Naive thymus-derived CD4-positive, alpha-beta T cell (primary cell): ENCODE measurements around the gene ULK4. TPM values are rescaled to one million over a fixed set of nuclear protein-coding genes. Genes with fewer than 3 reads are reported as not detected.
"Not testable (repeated sequence)": the region's sequence is repeated elsewhere in the genome, so short reads cannot be mapped to it uniquely, and the experiment has no call there.

ENCODE experiments used
- ATAC-seq: fragments of 150-1000 bp; cut with Tn5 transposase; 2 replicates; pipeline ENCODE4 v1.10.0; 2021; ENCODE audit warnings: mild to moderate bottlenecking, moderate library complexity
- CTCF ChIA-PET: fragments of 350-600 bp; sonication (Branson Sonifier 250); formaldehyde crosslinking; loops from one replicate; lab custom pipeline; 2021; ENCODE audit warnings: antibody characterized with exemption; lab: Charles Lee
- POLR2A ChIA-PET: fragments of 350-600 bp; sonication (Branson Sonifier 250); formaldehyde crosslinking; loops from one replicate; lab custom pipeline; 2021; ENCODE audit warnings: antibody characterized with exemption, inconsistent platforms; lab: Charles Lee
- DNase-seq, 9 donors: peaks; one replicate each; pipeline versions ENCODE4 v3.0.0 to v3.0.0-alpha.2; 2020 to 2022; ENCODE audit warnings: mixed read lengths in 1 of 9
- H3K27ac ChIP-seq: one replicate; pipeline ENCODE4 v1.7.0; 2013; ENCODE audit warnings: mild to moderate bottlenecking, low read depth, low read length, moderate library complexity
- H3K27me3 ChIP-seq, 2 donors: one replicate each; pipeline ENCODE4 v1.7.0; 2013; ENCODE audit warnings: low read length in 2 of 2, mild to moderate bottlenecking in 2 of 2, moderate library complexity in 2 of 2; ENCODE audit not compliant: control insufficient read depth in 2 of 2, insufficient read depth in 2 of 2
- H3K36me3 ChIP-seq, 3 experiments: 1 replicate in 2 of 3; 2 replicates in 1 of 3; pipeline ENCODE4 v1.7.0; 2013; ENCODE audit warnings: low read length in 3 of 3, mild to moderate bottlenecking in 3 of 3, moderate library complexity in 1 of 3; ENCODE audit not compliant: insufficient read depth in 3 of 3, control insufficient read depth in 2 of 3
- H3K4me1 ChIP-seq, 2 donors: one replicate each; pipeline ENCODE4 v1.7.0; 2013; ENCODE audit warnings: low read length in 2 of 2, mild to moderate bottlenecking in 2 of 2, moderate library complexity in 1 of 2; ENCODE audit not compliant: control insufficient read depth in 2 of 2, insufficient read depth in 2 of 2
- H3K4me3 ChIP-seq: 2 replicates; pipeline ENCODE4 v1.7.0; 2013; ENCODE audit warnings: mild to moderate bottlenecking, low read length
- H3K9me3 ChIP-seq, 3 experiments: 1 replicate in 2 of 3; 2 replicates in 1 of 3; pipeline ENCODE4 v1.7.0; 2013; ENCODE audit warnings: low read length in 3 of 3; ENCODE audit not compliant: control insufficient read depth in 2 of 3
- H3K27ac Mint-ChIP-seq, 9 donors: one replicate each; pipeline ENCODE4 v1.8.0; 2020 to 2022; ENCODE audit warnings: mixed read lengths in 9 of 9, mild to moderate bottlenecking in 8 of 9, moderate library complexity in 5 of 9, inconsistent platforms in 2 of 9
- H3K27me3 Mint-ChIP-seq, 5 donors: one replicate each; pipeline ENCODE4 v1.8.0; 2021 to 2022; ENCODE audit warnings: mixed read lengths in 5 of 5, mild to moderate bottlenecking in 1 of 5
- H3K36me3 Mint-ChIP-seq, 5 donors: one replicate each; pipeline ENCODE4 v1.8.0; 2020 to 2022; ENCODE audit warnings: mixed read lengths in 5 of 5, mild to moderate bottlenecking in 3 of 5, inconsistent platforms in 1 of 5
- H3K4me1 Mint-ChIP-seq, 7 donors: one replicate each; pipeline ENCODE4 v1.8.0; 2020 to 2022; ENCODE audit warnings: mixed read lengths in 7 of 7, mild to moderate bottlenecking in 3 of 7, inconsistent platforms in 1 of 7
- H3K4me3 Mint-ChIP-seq, 10 donors: one replicate each; pipeline ENCODE4 v1.8.0; 2020 to 2022; ENCODE audit warnings: mild to moderate bottlenecking in 10 of 10, mixed read lengths in 10 of 10, moderate library complexity in 6 of 10, inconsistent platforms in 2 of 10
- H3K9me3 Mint-ChIP-seq, 11 donors: one replicate each; pipeline ENCODE4 v1.8.0; 2020 to 2022; ENCODE audit warnings: mixed read lengths in 11 of 11, mild to moderate bottlenecking in 4 of 11, inconsistent platforms in 1 of 11, moderate library complexity in 1 of 11
- intact Hi-C, 2 donors: fragments of 100-400 bp; cut with micrococcal nuclease; formaldehyde crosslinking; loops; one replicate each; pipeline ENCODE4 v1.15.1; 2023
- polyA plus RNA-seq, 2 donors: library from polyadenylated mRNA; unstranded; fragments of 300-500 nt; fragmentation: Illumina TruSeq; gene quantifications; one replicate each; pipeline ENCODE4 v1.2.3, GENCODE V29; 2021
- total RNA-seq, 6 experiments: library from RNA in 5 of 6; stranded (reverse) in 5 of 6; gene quantifications; 1 replicate in 5 of 6; 2 replicates in 1 of 6; pipeline ENCODE4 v1.2.3 and lab custom pipeline; 2021 to 2026

ULK4 gene
- total and polyA plus RNA-seq, 7 experiments from 2014 or later = 6.6 to 22.3 (median 18.9) TPM

DNA sequence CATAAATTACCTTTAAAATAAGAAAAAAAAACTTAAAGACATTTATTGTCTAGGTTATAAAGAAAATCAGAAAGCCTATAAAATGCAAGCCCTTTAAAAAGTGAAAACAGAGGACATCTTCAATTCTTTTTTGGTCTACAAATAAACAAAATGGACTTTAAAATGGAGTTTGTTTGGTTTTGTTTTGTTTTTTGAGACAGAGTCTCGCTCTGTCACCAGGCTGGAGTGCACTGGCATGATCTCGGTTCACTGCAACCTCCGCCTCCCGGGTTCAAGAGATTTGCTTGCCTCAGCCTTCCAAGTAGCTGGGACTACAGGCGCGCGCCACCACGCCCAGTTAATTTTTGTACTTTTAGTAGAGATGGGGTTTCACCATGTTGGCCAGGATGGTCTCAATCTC, 252.7 kb downstream of the ULK4 start:
- CTCF ChIA-PET, H3K4me1 Mint-ChIP-seq, H3K27me3 ChIP-seq, H3K4me3 ChIP-seq, H3K4me1 ChIP-seq, ATAC-seq, H3K27me3 Mint-ChIP-seq, H3K9me3 ChIP-seq, intact Hi-C loops, H3K4me3 Mint-ChIP-seq, H3K27ac ChIP-seq, POLR2A ChIA-PET, DNase-seq, H3K9me3 Mint-ChIP-seq, H3K27ac Mint-ChIP-seq, H3K36me3 ChIP-seq: not testable (repeated sequence)
- H3K36me3 Mint-ChIP-seq = peaks cover 0 to 47% (median 16%) of the 10 kb centered on the region in 5 donors

DNA sequence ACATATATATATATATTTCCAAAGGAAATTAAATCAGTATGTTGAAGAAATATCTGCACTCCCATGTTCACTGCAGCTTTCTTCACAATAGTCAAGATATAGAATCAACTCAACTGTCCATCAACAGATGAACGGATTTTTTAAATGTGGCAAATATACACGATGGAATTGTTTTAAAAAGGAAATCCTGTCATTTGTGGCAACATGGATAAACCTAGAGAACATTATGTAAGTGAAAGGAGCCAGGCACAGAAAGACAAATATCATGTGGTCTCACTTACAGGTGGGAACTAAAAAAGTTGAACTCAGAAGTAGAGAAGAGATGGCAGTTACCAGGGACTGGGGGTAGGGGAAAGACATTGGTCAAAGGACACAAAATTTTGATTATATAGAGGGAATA, 253.7 kb downstream of the ULK4 start:
- Histone ChIP-seq H3K4me1 (no peaks in the 10 kb centered on the region), H3K4me3 (no peak overlapping the region), H3K27ac (no peak overlapping the region), H3K27me3 (no peaks in the 10 kb centered on the region), H3K9me3 (no peaks in the 10 kb centered on the region), H3K36me3 (no peaks in the 10 kb centered on the region)
- Mint-ChIP-seq H3K27me3 (no peaks in the 10 kb centered on the region), H3K27ac (no peak overlapping the region), H3K4me3 (no peak overlapping the region), H3K9me3 (no peaks in the 10 kb centered on the region), H3K36me3 (peaks cover 0 to 39% (median 16%) of the 10 kb centered on the region in 5 donors), H3K4me1 (peaks cover 0 to 1% (median 0%) of the 10 kb centered on the region in 7 donors)
- DNase-seq (no peak), ATAC-seq (no peak)
- ChIA-PET POLR2A (no interaction called here), CTCF (no interaction called here)
- intact Hi-C loops = no loop called here

DNA sequence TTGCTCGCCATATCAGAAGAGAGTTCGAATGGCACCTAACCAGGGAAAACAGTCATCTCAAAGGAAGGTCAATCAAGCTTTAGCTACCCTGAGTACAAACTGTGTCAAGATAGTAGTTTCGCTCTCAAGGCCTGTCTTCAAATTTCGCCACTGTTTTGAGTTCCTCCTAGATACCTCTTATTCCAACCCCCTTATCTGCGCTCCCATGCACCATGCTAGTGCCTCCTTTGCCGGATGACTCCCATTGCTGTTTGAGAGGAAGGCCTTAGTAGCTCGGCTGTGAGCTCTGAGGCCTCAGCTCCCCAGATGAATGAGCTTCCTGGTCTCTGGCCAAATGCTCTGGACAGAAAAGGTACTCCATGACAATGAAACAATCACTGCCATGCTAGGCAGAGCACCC, 256.0 kb downstream of the ULK4 start:
- no peak overlapping the region for H3K4me3 Mint-ChIP-seq
- intact Hi-C loops = no loop called here
- DNase-seq = no peak
- H3K36me3 Mint-ChIP-seq = peaks cover 0 to 41% (median 21%) of the 10 kb centered on the region in 5 donors
- Histone ChIP-seq H3K4me1 (no peaks in the 10 kb centered on the region), H3K27me3 (no peaks in the 10 kb centered on the region), H3K27ac (no peak overlapping the region), H3K9me3 (no peaks in the 10 kb centered on the region), H3K36me3 (no peaks in the 10 kb centered on the region), H3K4me3 (no peak overlapping the region)
- H3K9me3 Mint-ChIP-seq = no peaks in the 10 kb centered on the region
- ChIA-PET POLR2A (no interaction called here), CTCF (no interaction called here)
- no peak overlapping the region for H3K27ac Mint-ChIP-seq
- no peaks in the 10 kb centered on the region for H3K27me3 Mint-ChIP-seq
- no peak for ATAC-seq
- H3K4me1 Mint-ChIP-seq = peaks cover 0 to 1% (median 0%) of the 10 kb centered on the region in 7 donors

DNA sequence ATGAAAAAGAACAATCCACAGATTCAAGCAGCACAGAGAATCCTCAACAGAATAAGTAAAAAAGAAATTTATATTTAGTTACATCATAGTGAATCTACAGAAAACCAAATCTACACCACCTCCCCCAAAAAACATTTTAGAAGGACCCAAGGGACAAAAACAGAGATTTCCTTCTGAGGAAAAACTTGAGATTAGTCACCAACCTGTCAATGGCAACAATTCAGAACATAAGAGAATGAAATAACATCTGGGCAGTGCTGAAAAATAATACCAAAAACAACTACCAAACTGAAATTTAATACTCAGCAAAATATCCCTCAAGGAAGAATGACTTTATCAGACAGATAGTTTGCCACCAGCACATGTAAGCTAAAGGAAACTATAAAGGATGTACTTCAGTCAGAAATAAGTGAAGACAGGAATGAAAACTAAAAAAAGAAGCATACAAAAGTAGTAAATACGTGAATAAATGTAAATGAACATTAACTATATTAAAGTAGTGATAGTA, 260.7 kb downstream of the ULK4 start:
- intact Hi-C loops = no loop called here
- H3K9me3 Mint-ChIP-seq = no peaks in the 10 kb centered on the region
- no peak overlapping the region for H3K4me3 Mint-ChIP-seq
- no peaks in the 10 kb centered on the region for H3K4me1 ChIP-seq
- no peaks in the 10 kb centered on the region for H3K4me1 Mint-ChIP-seq
- H3K4me3 ChIP-seq = no peak overlapping the region
- H3K27me3 Mint-ChIP-seq = no peaks in the 10 kb centered on the region
- no peaks in the 10 kb centered on the region for H3K27me3 ChIP-seq
- H3K36me3 Mint-ChIP-seq = peaks cover 1 to 39% (median 23%) of the 10 kb centered on the region in 5 donors
- H3K36me3 ChIP-seq = no peaks in the 10 kb centered on the region
- H3K9me3 ChIP-seq = no peaks in the 10 kb centered on the region
- ATAC-seq = no peak
- ChIA-PET POLR2A (no interaction called here), CTCF (no interaction called here)
- no peak overlapping the region for H3K27ac ChIP-seq
- no peak overlapping the region for H3K27ac Mint-ChIP-seq
- DNase-seq = no peak

DNA sequence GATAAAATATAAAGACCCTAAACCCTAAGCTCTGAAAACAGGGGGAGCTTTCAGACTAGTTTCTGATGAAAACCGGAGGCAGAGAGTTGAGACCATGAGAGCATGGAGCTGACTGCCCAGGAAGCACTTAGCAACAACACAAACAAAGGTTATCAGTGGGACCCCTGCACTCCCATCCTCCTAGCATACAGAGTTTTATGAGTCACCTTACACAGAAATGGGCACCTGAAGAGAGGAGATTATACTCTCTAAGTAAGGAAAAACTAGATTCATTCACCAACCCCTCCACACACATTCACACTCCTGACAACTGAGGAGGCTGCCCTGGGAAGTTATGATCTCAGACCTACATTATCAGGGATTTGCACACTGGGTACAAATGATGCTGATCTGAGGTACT, 261.7 kb downstream of the ULK4 start:
- H3K27me3 Mint-ChIP-seq = no peaks in the 10 kb centered on the region
- H3K27ac ChIP-seq = no peak overlapping the region

DNA sequence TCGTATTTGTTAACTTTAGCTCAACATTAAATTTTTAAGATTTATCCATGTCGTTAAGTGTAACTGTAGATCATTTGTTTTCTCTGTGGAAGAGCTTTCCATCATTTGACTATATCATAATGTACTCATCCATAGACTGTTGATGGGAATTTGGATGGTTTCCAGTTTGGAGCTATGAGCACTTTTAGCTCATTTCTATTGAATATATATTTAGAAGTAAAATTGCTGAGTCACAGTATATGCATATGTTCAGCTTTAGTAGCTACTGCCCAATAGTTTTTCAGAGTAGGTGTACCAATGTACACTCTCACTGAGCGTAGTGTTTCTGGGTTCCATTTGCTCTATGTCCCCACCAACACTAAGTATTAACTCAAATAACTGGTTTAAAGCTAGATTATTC, 263.0 kb downstream of the ULK4 start:
- ChIA-PET POLR2A (no interaction called here), CTCF (no interaction called here)
- H3K4me1 ChIP-seq = no peaks in the 10 kb centered on the region
- no peak overlapping the region for H3K27ac ChIP-seq
- no peak overlapping the region for H3K4me3 Mint-ChIP-seq
- H3K4me3 ChIP-seq = no peak overlapping the region
- no peaks in the 10 kb centered on the region for H3K36me3 ChIP-seq
- H3K27me3 Mint-ChIP-seq = no peaks in the 10 kb centered on the region
- H3K27me3 ChIP-seq = no peaks in the 10 kb centered on the region
- H3K36me3 Mint-ChIP-seq = peaks cover 1 to 45% (median 26%) of the 10 kb centered on the region in 5 donors
- H3K4me1 Mint-ChIP-seq = no peaks in the 10 kb centered on the region
- DNase-seq (no peak), ATAC-seq (no peak)
- intact Hi-C loops = loop anchor here in 1 of 2 donors (10.0 kb wide), 1 partner anchor 396 kb away; the partner anchor contains the start of gene TRAK1
- no peaks in the 10 kb centered on the region for H3K9me3 Mint-ChIP-seq
- H3K9me3 ChIP-seq = no peaks in the 10 kb centered on the region
- H3K27ac Mint-ChIP-seq = no peak overlapping the region

More for the DNA sequence above, 261.7 kb downstream of the ULK4 start:
- H3K4me3 ChIP-seq = no peak overlapping the region
- DNase-seq (no peak), ATAC-seq (no peak)
- ChIA-PET POLR2A (no interaction called here), CTCF (no interaction called here)
- H3K4me3 Mint-ChIP-seq = no peak overlapping the region
- no peaks in the 10 kb centered on the region for H3K4me1 ChIP-seq
- peaks cover 1 to 42% (median 23%) of the 10 kb centered on the region in 5 donors for H3K36me3 Mint-ChIP-seq
- H3K9me3 Mint-ChIP-seq = no peaks in the 10 kb centered on the region
- no peaks in the 10 kb centered on the region for H3K4me1 Mint-ChIP-seq
- no peaks in the 10 kb centered on the region for H3K9me3 ChIP-seq
- H3K36me3 ChIP-seq = no peaks in the 10 kb centered on the region
- intact Hi-C loops = no loop called here
- H3K27me3 ChIP-seq = no peaks in the 10 kb centered on the region
- no peak overlapping the region for H3K27ac Mint-ChIP-seq

DNA sequence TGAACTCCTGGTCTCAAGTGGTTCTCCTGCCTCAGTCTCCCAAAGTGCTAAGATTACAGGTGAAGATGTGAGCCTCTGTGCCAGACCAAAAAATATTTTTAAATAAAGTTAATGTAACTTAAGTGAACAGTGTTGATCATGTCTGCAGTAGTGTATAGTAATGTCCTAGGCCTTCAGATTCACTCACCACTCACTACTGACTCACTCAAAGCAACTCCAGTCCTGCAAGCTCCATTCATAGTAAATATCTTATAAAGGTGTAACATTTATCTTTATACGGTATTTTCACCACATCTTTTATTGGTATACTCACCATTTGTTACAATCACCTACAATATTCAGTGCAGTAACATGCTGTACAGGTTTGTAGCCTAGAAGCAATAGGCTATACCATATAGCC, 264.2 kb downstream of the ULK4 start:
- H3K27ac ChIP-seq = no peak overlapping the region
- Mint-ChIP-seq H3K4me3 (no peak overlapping the region), H3K9me3 (no peaks in the 10 kb centered on the region), H3K27ac (no peak overlapping the region), H3K4me1 (no peaks in the 10 kb centered on the region), H3K36me3 (peaks cover 1 to 52% (median 31%) of the 10 kb centered on the region in 5 donors), H3K27me3 (no peaks in the 10 kb centered on the region)
- no peaks in the 10 kb centered on the region for H3K9me3 ChIP-seq
- no peak overlapping the region for H3K4me3 ChIP-seq
- intact Hi-C loops = loop anchor here in 1 of 2 donors (10.0 kb wide), 1 partner anchor 397 kb away; the partner anchor contains the start of gene TRAK1
- no peaks in the 10 kb centered on the region for H3K36me3 ChIP-seq
- POLR2A ChIA-PET = no interaction called here
- no peaks in the 10 kb centered on the region for H3K27me3 ChIP-seq
- CTCF ChIA-PET = no interaction called here
- ATAC-seq (no peak), DNase-seq (no peak)
- no peaks in the 10 kb centered on the region for H3K4me1 ChIP-seq
